RWPE2 (cell line): ENCODE measurements around the gene EYA2.

Experiments
- ATAC-seq: fragments of 200-7000 bp; cut with Tn5 transposase; 3 replicates; pipeline ENCODE4 v1.9.1; 2021; ENCODE audit warnings: low read depth
- DNase-seq: peaks from one replicate; pipeline ENCODE4 v3.0.0-alpha.2; 2020; ENCODE audit warnings: low spot score
- H3K27ac ChIP-seq: fragments of 450-650 bp; 2 replicates; pipeline ENCODE4 v1.5.1; 2017; ENCODE audit warnings: mild to moderate bottlenecking; ENCODE audit not compliant: poor library complexity, severe bottlenecking
- H3K27me3 ChIP-seq: fragments of 250-450 bp; sonication (Bioruptor Pico); 2 replicates; pipeline ENCODE4 v1.5.1; 2021; ENCODE audit warnings: mild to moderate bottlenecking, moderate library complexity; ENCODE audit not compliant: insufficient read depth, poor library complexity, severe bottlenecking
- H3K36me3 ChIP-seq: fragments of 250-450 bp; sonication (Bioruptor Pico); 2 replicates; pipeline ENCODE4 v1.5.1; 2020; ENCODE audit warnings: low read depth, mild to moderate bottlenecking, moderate library complexity
- H3K4me1 ChIP-seq: fragments of 250-450 bp; sonication (Bioruptor Pico); 2 replicates; pipeline ENCODE4 v1.5.1; 2021; ENCODE audit warnings: mild to moderate bottlenecking, moderate library complexity; ENCODE audit not compliant: insufficient read depth, poor library complexity, severe bottlenecking
- H3K4me3 ChIP-seq: fragments of 250-450 bp; sonication (Bioruptor Pico); 2 replicates; pipeline ENCODE4 v1.5.1; 2021; ENCODE audit warnings: mild to moderate bottlenecking, moderate library complexity; ENCODE audit not compliant: severe bottlenecking
- H3K9me3 ChIP-seq: fragments of 250-450 bp; sonication (Bioruptor Pico); 2 replicates; pipeline ENCODE4 v1.5.1; 2021; ENCODE audit warnings: mild to moderate bottlenecking, moderate library complexity; ENCODE audit not compliant: severe bottlenecking
- CTCF ChIP-seq: fragments of 450-650 bp; IDR thresholded peaks from one replicate; pipeline ENCODE4 v1.5.1; 2017; ENCODE audit warnings: mild to moderate bottlenecking, moderate library complexity; ENCODE audit not compliant: poor library complexity, severe bottlenecking

EYA2 gene

DNA sequence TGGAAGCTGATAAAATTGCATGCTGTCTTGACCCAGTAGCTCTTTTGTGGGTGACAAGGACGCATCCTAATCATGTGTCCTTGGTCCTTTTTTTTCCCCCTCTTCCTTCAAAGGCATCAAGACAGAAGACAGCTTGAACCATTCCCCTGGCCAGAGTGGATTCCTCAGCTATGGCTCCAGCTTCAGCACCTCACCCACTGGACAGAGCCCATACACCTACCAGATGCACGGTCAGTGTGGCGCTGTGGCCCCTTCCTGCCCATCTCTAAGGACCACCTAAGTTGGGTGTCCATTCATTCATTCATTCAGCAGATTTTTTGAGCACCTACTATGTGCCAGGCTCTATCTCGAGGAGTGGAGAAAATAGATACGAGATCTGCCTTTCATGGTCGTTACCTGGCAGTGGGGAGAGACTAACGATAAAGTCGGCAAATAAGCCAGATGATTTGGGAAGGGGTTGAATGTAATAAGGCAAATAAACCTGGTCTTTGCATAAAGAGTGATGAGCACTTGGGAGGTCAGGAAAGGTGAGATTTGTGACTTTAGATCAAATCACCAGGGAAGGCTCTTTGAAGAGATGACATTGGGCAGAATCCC lies 121.5 kb downstream of the EYA2 start:
- DNase-seq (no peak), ATAC-seq (no peak)
- no peak for TF ChIP-seq CTCF
- no peaks in the 10 kb centered on the region for H3K4me1 ChIP-seq
- no peaks in the 10 kb centered on the region for H3K9me3 ChIP-seq
- H3K36me3 ChIP-seq, result no peaks in the 10 kb centered on the region
- H3K27me3 ChIP-seq, result no peaks in the 10 kb centered on the region
- no peak overlapping the region for H3K4me3 ChIP-seq
- no peak overlapping the region for H3K27ac ChIP-seq

GRCh38 chr20:47018381-47018780 lies 123.7 kb downstream of the EYA2 start:
- no peaks in the 10 kb centered on the region for H3K36me3 ChIP-seq
- no peak for DNase-seq
- no peaks in the 10 kb centered on the region for H3K27me3 ChIP-seq
- no peaks in the 10 kb centered on the region for H3K9me3 ChIP-seq
- no peak overlapping the region for H3K4me3 ChIP-seq
- no peak overlapping the region for H3K27ac ChIP-seq
- no peak for TF ChIP-seq CTCF
- H3K4me1 ChIP-seq, result no peaks in the 10 kb centered on the region
- no peak for ATAC-seq

DNA sequence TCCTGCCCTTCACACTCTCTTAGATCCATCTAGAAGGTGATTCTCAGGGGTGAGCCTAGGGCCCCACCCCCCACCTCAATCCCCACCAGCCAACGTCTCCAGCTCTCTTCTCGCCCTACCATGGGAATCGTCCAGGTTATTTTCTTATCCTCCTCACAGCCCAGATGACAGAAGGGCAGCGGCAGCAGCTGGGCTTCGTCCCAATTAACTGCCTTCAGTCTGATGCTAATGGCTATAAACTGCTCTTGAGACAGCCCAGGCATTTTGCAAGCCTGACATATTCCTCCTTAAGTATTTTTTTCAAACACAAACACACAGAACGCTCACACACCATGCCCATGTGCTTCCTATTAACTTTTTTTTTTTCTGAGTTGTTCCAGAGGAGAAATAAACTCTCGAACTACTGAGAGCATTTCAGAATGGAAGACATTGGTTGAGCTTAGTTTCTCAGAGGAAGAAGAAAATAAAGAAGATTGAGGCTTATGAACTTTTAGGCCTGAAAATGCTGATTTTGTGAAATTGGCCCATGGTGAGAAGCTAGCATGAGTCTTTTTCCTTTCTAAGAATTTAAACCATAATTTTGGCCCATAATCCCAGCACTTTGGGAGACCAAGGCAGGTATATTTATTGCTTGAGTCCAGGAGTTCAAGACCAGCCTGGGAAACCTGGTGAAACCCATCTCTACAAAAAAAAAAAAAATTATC lies 124.6 kb downstream of the EYA2 start:
- DNase-seq, result no peak
- no peaks in the 10 kb centered on the region for H3K4me1 ChIP-seq
- no peak for ATAC-seq
- no peaks in the 10 kb centered on the region for H3K27me3 ChIP-seq
- no peaks in the 10 kb centered on the region for H3K36me3 ChIP-seq
- no peak overlapping the region for H3K27ac ChIP-seq
- no peak for TF ChIP-seq CTCF
- no peaks in the 10 kb centered on the region for H3K9me3 ChIP-seq
- no peak overlapping the region for H3K4me3 ChIP-seq

DNA sequence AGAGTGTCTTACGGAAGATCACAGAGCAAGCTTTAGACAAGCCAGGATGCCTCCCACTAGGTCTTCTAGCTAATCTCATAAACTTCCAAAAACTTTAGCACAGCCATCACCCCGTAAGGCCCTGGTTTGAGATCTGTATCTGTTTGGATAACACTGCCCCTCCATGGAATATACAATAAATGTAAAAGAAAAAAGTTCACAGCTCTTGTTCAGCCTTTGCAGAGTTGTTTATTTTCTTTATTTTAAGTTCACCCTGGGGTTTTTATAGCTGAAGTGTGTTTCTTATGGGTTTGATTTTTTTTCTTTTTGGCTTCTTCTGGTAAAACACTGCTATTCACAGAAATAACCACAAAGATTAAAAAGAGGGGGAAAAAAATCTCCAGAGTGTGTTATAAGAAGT lies 125.6 kb downstream of the EYA2 start:
- Histone ChIP-seq H3K27me3 (no peaks in the 10 kb centered on the region), H3K4me1 (no peaks in the 10 kb centered on the region), H3K9me3 (no peaks in the 10 kb centered on the region), H3K27ac (no peak overlapping the region), H3K36me3 (no peaks in the 10 kb centered on the region), H3K4me3 (no peak overlapping the region)
- peak; percentile 46 for TF ChIP-seq CTCF
- DNase-seq, result no peak
- no peak; the same call in 2 of the 3 replicates for ATAC-seq

DNA sequence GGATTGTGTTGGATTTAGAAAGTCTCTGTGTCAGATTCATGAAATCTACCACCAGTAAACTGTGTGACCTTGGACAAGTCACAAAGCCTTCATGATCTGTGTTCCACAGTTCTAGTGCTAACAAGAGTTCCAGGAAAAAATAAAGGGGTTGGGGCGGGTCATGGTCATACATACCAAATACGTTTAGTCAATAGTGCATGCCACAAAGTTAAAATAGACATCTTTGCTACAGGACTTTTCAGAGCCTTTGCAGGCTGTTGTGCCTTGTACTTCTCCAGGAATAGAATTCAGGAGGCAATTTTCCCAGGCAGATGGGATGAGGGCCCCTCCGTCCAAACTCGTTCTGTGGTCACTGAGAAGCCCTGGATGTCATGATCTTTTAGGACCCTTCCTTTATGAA lies 127.2 kb downstream of the EYA2 start:
- TF ChIP-seq CTCF, result no peak
- Histone ChIP-seq H3K4me3 (no peak overlapping the region), H3K27me3 (no peaks in the 10 kb centered on the region), H3K9me3 (no peaks in the 10 kb centered on the region), H3K27ac (no peak overlapping the region), H3K36me3 (no peaks in the 10 kb centered on the region), H3K4me1 (no peaks in the 10 kb centered on the region)
- DNase-seq, result no peak
- ATAC-seq, result no peak
